Subcutaneous abdominal adipose tissue (tissue), 5 donors: ENCODE measurements around the gene SNRPA1.

Experiments used
- H3K27ac ChIP-seq: one replicate; pipeline ENCODE4 v1.7.0; 2013; ENCODE audit warnings: low read depth, mild to moderate bottlenecking, inconsistent platforms, low read length, moderate library complexity
- H3K27me3 ChIP-seq, 5 donors: one replicate each; pipeline ENCODE4 v1.7.0; 2013; ENCODE audit warnings: low read length in 5 of 5, inconsistent platforms in 1 of 5; ENCODE audit not compliant: control insufficient read depth in 5 of 5, insufficient read depth in 4 of 5
- H3K36me3 ChIP-seq, 5 donors: one replicate each; pipeline ENCODE4 v1.7.0; 2013; ENCODE audit warnings: low read length in 5 of 5; ENCODE audit not compliant: control insufficient read depth in 5 of 5, insufficient read depth in 5 of 5
- H3K4me1 ChIP-seq, 5 donors: one replicate each; pipeline ENCODE4 v1.7.0; 2013; ENCODE audit warnings: low read length in 5 of 5, mild to moderate bottlenecking in 3 of 5, moderate library complexity in 1 of 5; ENCODE audit not compliant: control insufficient read depth in 5 of 5, insufficient read depth in 5 of 5
- H3K4me3 ChIP-seq, 5 donors: one replicate each; pipeline ENCODE4 v1.7.0; 2013; ENCODE audit warnings: low read length in 5 of 5, low read depth in 1 of 5
- H3K9ac ChIP-seq, 5 donors: one replicate each; pipeline ENCODE4 v1.7.0; 2013; ENCODE audit warnings: low read length in 5 of 5, mild to moderate bottlenecking in 4 of 5, moderate library complexity in 3 of 5
- H3K9me3 ChIP-seq, 5 donors: one replicate each; pipeline ENCODE4 v1.7.0; 2013; ENCODE audit warnings: low read length in 5 of 5; ENCODE audit not compliant: control insufficient read depth in 5 of 5
- donor health status: healthy.
- donor health status: healthy.
- donor health status: healthy.
- donor health status: healthy.
- donor health status: healthy.

SNRPA1 gene

DNA sequence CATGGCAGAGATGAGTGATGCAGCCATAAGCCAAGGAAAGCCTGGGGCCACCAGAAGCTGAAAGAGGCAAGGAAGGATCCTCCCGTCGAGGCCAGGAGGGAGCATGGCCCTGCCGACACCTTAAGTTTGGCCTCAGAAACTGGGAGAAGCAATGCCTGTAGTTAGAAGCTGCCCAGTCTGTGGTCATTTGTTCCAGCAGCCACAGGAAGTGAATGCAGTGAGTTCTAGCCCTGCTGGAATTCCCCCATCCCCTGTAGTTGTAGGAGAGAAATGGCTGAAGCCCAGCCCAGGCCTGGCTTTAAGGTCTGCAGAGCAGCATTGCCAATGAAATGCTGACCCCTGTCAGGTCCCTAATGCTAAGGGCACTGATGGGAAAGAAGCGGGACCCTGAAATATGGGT, 31.0 kb downstream of the SNRPA1 start:
- Histone ChIP-seq H3K27me3 (no peaks in the 10 kb centered on the region), H3K9me3 (no peaks in the 10 kb centered on the region), H3K27ac (no peak overlapping the region), H3K9ac (no peak overlapping the region), H3K4me3 (no peak overlapping the region), H3K36me3 (peaks cover 0 to 4% (median 1%) of the 10 kb centered on the region in 5 donors), H3K4me1 (peaks cover 7 to 29% (median 27%) of the 10 kb centered on the region in 5 donors)

DNA sequence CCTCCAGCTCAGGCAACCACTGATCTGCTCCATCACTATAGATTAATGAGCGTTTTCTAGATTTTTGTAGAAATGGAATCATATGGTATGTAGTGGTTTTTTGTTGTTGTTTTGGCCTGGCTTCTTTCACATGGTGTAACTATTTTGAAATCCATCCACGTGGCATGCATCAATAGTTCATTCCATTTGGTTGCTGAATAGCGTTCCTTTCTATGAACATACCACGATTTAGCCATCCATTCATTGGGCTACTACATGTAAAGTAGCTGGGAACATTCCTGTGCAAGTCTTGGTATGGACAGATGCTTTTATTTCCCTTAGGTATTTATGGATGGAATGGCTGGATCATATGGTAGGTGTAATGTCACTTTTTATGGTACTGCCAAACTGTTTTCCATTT, 32.5 kb downstream of the SNRPA1 start:
- H3K9ac ChIP-seq, result no peak overlapping the region
- no peak overlapping the region for H3K4me3 ChIP-seq
- H3K27me3 ChIP-seq, result no peaks in the 10 kb centered on the region
- no peaks in the 10 kb centered on the region for H3K9me3 ChIP-seq
- no peaks in the 10 kb centered on the region for H3K36me3 ChIP-seq
- peaks cover 7 to 27% (median 22%) of the 10 kb centered on the region in 5 donors for H3K4me1 ChIP-seq
- no peak overlapping the region for H3K27ac ChIP-seq

DNA sequence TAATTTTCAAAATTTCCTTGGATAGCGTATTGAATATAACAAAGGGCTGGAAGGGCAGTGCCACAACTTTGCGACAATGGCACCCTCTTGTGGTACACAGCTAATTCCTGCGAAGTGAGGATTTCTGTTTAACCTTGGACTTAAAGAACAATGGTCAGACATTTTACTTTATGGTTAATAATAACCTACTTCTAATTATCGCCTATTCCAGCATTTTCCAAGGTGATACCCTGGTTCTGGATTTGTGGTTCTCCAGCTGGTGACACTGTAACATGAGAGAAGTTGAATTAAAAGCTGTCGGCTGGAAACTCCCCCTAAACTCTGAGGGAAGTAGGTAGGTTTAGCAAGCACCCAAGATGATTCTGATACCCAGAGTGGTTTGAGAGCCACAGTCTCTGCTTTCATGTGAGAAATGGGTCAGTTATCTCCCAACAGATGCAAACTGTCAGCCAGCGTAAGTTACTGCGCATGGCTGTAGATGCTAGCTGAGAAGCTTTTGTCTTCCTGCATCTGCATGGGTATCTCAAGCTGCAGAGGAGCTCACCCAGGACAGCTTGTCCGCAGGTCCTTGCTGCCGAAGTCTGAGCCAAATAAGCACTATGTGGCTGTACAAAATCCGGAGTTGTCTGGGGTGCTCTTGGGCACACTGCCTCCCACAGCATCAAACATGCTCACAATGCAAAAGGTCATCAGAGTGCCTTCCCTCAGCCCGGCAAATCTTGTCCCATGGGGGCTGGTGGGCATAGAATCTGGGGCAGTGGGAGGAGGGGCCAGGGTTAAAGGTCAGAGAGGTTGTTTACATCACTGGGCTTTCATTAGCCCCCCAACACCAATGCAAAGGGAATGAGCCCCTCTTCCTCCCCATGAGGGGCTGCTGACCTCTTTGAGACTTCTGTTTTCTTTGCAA, 36.6 kb downstream of the SNRPA1 start:
- Histone ChIP-seq H3K9me3 (no peaks in the 10 kb centered on the region), H3K27ac (no peak overlapping the region), H3K27me3 (no peaks in the 10 kb centered on the region), H3K9ac (no peak overlapping the region), H3K36me3 (no peaks in the 10 kb centered on the region), H3K4me3 (no peak overlapping the region), H3K4me1 (peaks cover 0 to 2% (median 0%) of the 10 kb centered on the region in 5 donors)

GRCh38 chr15:101256757-101257156, 38.3 kb downstream of the SNRPA1 start:
- Histone ChIP-seq H3K4me1 (peaks cover 0 to 10% (median 8%) of the 10 kb centered on the region in 5 donors), H3K27me3 (no peaks in the 10 kb centered on the region), H3K27ac (no peak overlapping the region), H3K36me3 (no peaks in the 10 kb centered on the region), H3K9me3 (no peaks in the 10 kb centered on the region), H3K4me3 (no peak overlapping the region), H3K9ac (no peak overlapping the region)

- Histone ChIP-seq H3K9me3 (no peaks in the 10 kb centered on the region), H3K36me3 (no peaks in the 10 kb centered on the region), H3K27ac (no peak overlapping the region), H3K4me3 (no peak overlapping the region), H3K4me1 (peaks cover 0 to 12% (median 10%) of the 10 kb centered on the region in 5 donors), H3K27me3 (no peaks in the 10 kb centered on the region), H3K9ac (no peak overlapping the region)
Observed at GRCh38 chr15:101255615-101256241, 39.3 kb downstream of the SNRPA1 start.

- Histone ChIP-seq H3K9me3 (no peaks in the 10 kb centered on the region), H3K4me1 (peaks cover 2 to 19% (median 17%) of the 10 kb centered on the region in 5 donors), H3K27ac (no peak overlapping the region), H3K27me3 (no peaks in the 10 kb centered on the region), H3K9ac (no peak overlapping the region), H3K4me3 (no peak overlapping the region), H3K36me3 (no peaks in the 10 kb centered on the region)
Observed at GRCh38 chr15:101255051-101255395, 40.0 kb downstream of the SNRPA1 start.

GRCh38 chr15:101254157-101255050, 40.6 kb downstream of the SNRPA1 start:
- no peak overlapping the region for H3K9ac ChIP-seq

GRCh38 chr15:101252836-101253235, 42.2 kb downstream of the SNRPA1 start:
- no peaks in the 10 kb centered on the region for H3K27me3 ChIP-seq
- H3K27ac ChIP-seq, result peak overlapping the region; percentile 65
- no peaks in the 10 kb centered on the region for H3K9me3 ChIP-seq
- peaks cover 6 to 30% (median 24%) of the 10 kb centered on the region in 5 donors for H3K4me1 ChIP-seq
- peak overlapping the region in 4 of 5 donors; percentile 66 to 81 (median 77) for H3K9ac ChIP-seq
- H3K36me3 ChIP-seq, result peaks cover 0 to 4% (median 0%) of the 10 kb centered on the region in 5 donors
- peak overlapping the region; percentile 72 to 86 (median 79) for H3K4me3 ChIP-seq

More at GRCh38 chr15:101254157-101255050, 40.6 kb downstream of the SNRPA1 start:
- Histone ChIP-seq H3K27ac (no peak overlapping the region), H3K4me3 (no peak overlapping the region), H3K27me3 (no peaks in the 10 kb centered on the region), H3K36me3 (no peaks in the 10 kb centered on the region), H3K9me3 (no peaks in the 10 kb centered on the region), H3K4me1 (peaks cover 6 to 24% (median 22%) of the 10 kb centered on the region in 5 donors)

DNA sequence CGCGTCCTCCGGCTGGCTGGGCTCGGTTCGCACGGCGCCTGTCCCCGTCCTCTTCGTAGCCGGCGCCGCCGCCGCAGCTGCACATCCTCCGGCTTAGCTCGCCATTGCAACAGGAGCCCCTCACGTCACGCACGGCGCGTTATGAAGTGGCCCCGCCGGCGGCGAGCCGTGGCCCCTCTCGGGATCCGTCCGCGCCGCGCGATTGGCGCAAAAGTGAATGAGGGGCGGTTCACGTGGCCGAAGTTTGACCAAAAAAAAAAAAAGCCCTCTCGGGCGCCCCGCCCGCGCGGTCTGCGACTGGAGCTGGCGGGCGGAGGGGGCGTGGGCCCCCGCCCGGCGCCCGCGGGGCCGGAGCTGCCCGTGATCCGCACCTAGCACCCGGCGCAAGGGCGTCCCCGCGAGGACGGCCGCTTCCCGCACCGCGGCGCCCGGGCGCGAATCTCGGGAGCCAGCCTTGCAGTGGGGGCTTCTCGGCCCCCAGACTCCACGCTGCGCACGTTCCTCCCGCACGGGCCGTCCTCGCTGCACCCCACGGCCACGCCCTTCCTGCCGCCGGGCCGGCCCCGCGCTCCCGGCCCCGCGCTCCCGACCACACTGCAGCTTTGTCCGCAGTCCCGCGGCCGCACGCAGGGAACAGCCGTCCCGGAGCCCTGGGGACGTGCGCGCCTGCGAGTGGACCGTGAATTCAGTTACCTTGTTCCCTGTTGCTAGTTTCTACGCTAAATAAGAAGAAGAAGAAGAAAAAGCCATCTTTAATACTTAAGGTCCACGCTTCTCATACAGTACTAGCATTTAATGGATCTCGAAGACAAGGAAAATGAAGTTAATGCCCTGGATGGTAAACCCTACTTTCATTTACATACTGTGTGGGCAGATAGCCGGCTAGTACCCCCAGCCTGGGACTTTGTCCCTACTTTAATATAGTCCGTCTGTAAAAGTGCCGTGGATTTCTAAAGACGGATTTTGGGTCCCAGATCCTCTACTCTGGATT, 42.9 kb downstream of the SNRPA1 start, which contains the start of gene CHSY1:
Gene CHSY1, minus strand, starts transcription at position 219 of the 991 bp plus-strand sequence. CDS start 592 bp downstream, outside the sequence.
- Histone ChIP-seq H3K4me1 (peaks cover 6 to 36% (median 27%) of the 10 kb centered on the region in 5 donors), H3K36me3 (peaks cover 0 to 4% (median 0%) of the 10 kb centered on the region in 5 donors), H3K4me3 (peak within 1 kb of the TSS; percentile 75 to 87 (median 86)), H3K9me3 (no peaks in the 10 kb centered on the region), H3K27ac (peak within 1 kb of the TSS; percentile 65), H3K9ac (peak within 1 kb of the TSS in 4 of 5 donors; percentile 66 to 83 (median 81)), H3K27me3 (no peaks in the 10 kb centered on the region)
